Stimulated activated CD4-positive, alpha-beta T cell treated with anti-CD3 and anti-CD28 coated beads, Interleukin-15, amount 100 ng/mL, for 1 hour (primary cell): ENCODE measurements around the gene VDR.

Experiments used
- DNase-seq, 2 donors: peaks; one replicate each; pipeline ENCODE4 v3.0.0-alpha.2; 2020; ENCODE audit warnings: low read depth in 1 of 2, low spot score in 1 of 2

VDR gene

GRCh38 chr12:47894652-47895051 is 10.1 kb downstream of the VDR start:
- DNase-seq, result no peak

- no peak for DNase-seq
Observed at GRCh38 chr12:47894068-47894467, 10.7 kb downstream of the VDR start.

- DNase-seq, result no peak
Observed at GRCh38 chr12:47892819-47893218, 12.0 kb downstream of the VDR start.

GRCh38 chr12:47891356-47891755 is 13.4 kb downstream of the VDR start:
- no peak for DNase-seq

- DNase-seq, result no peak
Observed at GRCh38 chr12:47889040-47889439, 15.8 kb downstream of the VDR start.

GRCh38 chr12:47888153-47888819 is 16.5 kb downstream of the VDR start:
- DNase-seq, result no peak

GRCh38 chr12:47887529-47887928 is 17.3 kb downstream of the VDR start:
- DNase-seq, result no peak

- DNase-seq, result no peak
Observed at GRCh38 chr12:47886510-47887240, 18.1 kb downstream of the VDR start.

- DNase-seq, result no peak
Observed at GRCh38 chr12:47885566-47885965, 19.2 kb downstream of the VDR start.

- DNase-seq, result peak in 1 of 2 donors; percentile 55
Observed at GRCh38 chr12:47885012-47885501, 19.7 kb downstream of the VDR start.

- no peak for DNase-seq
Observed at GRCh38 chr12:47884501-47884900, 20.3 kb downstream of the VDR start.

- DNase-seq, result no peak
Observed at GRCh38 chr12:47883663-47884195, 21.1 kb downstream of the VDR start.

- no peak for DNase-seq
Observed at GRCh38 chr12:47882781-47883546, 21.8 kb downstream of the VDR start.

GRCh38 chr12:47881826-47882427 is 22.9 kb downstream of the VDR start:
- DNase-seq, result no peak

GRCh38 chr12:47881051-47881450 is 23.7 kb downstream of the VDR start:
- DNase-seq, result no peak

GRCh38 chr12:47878918-47879481 is 25.8 kb downstream of the VDR start:
- DNase-seq, result no peak

- no peak for DNase-seq
Observed at GRCh38 chr12:47878293-47878917, 26.4 kb downstream of the VDR start.

GRCh38 chr12:47877081-47877480 is 27.7 kb downstream of the VDR start:
- no peak for DNase-seq

- no peak for DNase-seq
Observed at GRCh38 chr12:47876440-47876960, 28.3 kb downstream of the VDR start.

GRCh38 chr12:47875746-47876439 is 28.9 kb downstream of the VDR start:
- DNase-seq, result no peak
